CD4-positive, alpha-beta T cell treated with Interleukin-6 for 4 hours (primary cell): Measurements from ENCODE around the gene VWA3A.
A peak's percentile ranks its signal among the peaks of the same experiment; 100 is the strongest.
"Not testable (repeated sequence)": the region's sequence is repeated elsewhere in the genome, so short reads cannot be mapped to it uniquely, and the experiment has no call there.

Source experiments
- DNase-seq: peaks from one replicate; pipeline ENCODE4 v3.0.0-alpha.2; 2020; ENCODE audit warnings: mixed read lengths

Gene VWA3A

GRCh38 chr16:22091721-22092120, 620 bp upstream of the VWA3A start:
- DNase-seq = no peak

GRCh38 chr16:22093331-22093730, 990 bp downstream of the VWA3A start:
- no peak for DNase-seq

- DNase-seq = no peak
Observed at GRCh38 chr16:22093996-22094395, 1.7 kb downstream of the VWA3A start.

GRCh38 chr16:22098405-22099255, 6.3 kb downstream of the VWA3A start:
- peak; percentile 7 for DNase-seq

GRCh38 chr16:22099256-22099975, 7.1 kb downstream of the VWA3A start:
- DNase-seq = no peak

- DNase-seq = no peak
Observed at GRCh38 chr16:22103441-22103840, 11.1 kb downstream of the VWA3A start.

GRCh38 chr16:22109258-22109898, 17.0 kb downstream of the VWA3A start:
- no peak for DNase-seq

GRCh38 chr16:22111629-22112028, 19.3 kb downstream of the VWA3A start:
- DNase-seq = not testable (repeated sequence)

GRCh38 chr16:22116095-22116700, 23.9 kb downstream of the VWA3A start:
- DNase-seq = no peak

GRCh38 chr16:22117609-22118008, 25.3 kb downstream of the VWA3A start:
- DNase-seq = no peak

- DNase-seq = no peak
Observed at GRCh38 chr16:22120440-22120839, 28.1 kb downstream of the VWA3A start.

GRCh38 chr16:22122239-22122638, 29.9 kb downstream of the VWA3A start:
- DNase-seq = no peak

GRCh38 chr16:22123146-22123545, 30.8 kb downstream of the VWA3A start:
- DNase-seq = no peak

GRCh38 chr16:22123759-22124490, 31.6 kb downstream of the VWA3A start:
- DNase-seq = no peak

- DNase-seq = no peak
Observed at GRCh38 chr16:22124583-22125284, 32.4 kb downstream of the VWA3A start.

GRCh38 chr16:22126037-22126558, 33.8 kb downstream of the VWA3A start:
- DNase-seq = no peak

GRCh38 chr16:22128537-22128936, 36.2 kb downstream of the VWA3A start:
- DNase-seq = not testable (repeated sequence)

- DNase-seq = no peak
Observed at GRCh38 chr16:22130528-22130927, 38.2 kb downstream of the VWA3A start.

GRCh38 chr16:22132801-22133200, 40.5 kb downstream of the VWA3A start:
- no peak for DNase-seq

GRCh38 chr16:22138482-22138881, 46.1 kb downstream of the VWA3A start:
- no peak for DNase-seq

- no peak for DNase-seq
Observed at GRCh38 chr16:22139008-22139407, 46.7 kb downstream of the VWA3A start.

- no peak for DNase-seq
Observed at GRCh38 chr16:22139732-22140131, 47.4 kb downstream of the VWA3A start.
